Suprapubic skin (tissue), 4 donors: Measurements from ENCODE around the gene FAM118A.

Experiments
- CTCF ChIP-seq, 2 donors: fragments of 200-600 bp in 1 of 2; fragments of 450-650 bp in 1 of 2; sonication (generic) in 1 of 2; IDR thresholded peaks; one replicate each; pipeline ENCODE4 v1.5.1; 2016 to 2019; ENCODE audit warnings: antibody characterized with exemption in 2 of 2, mild to moderate bottlenecking in 1 of 2, moderate library complexity in 1 of 2
- EP300 ChIP-seq: sonication (generic); formaldehyde crosslinking; IDR thresholded peaks from one replicate; pipeline ENCODE4 v1.6.1; 2017; ENCODE audit warnings: antibody characterized with exemption
- POLR2A ChIP-seq, 2 donors: fragments of 450-650 bp; IDR thresholded peaks; one replicate each; pipeline ENCODE4 v1.6.1; 2017; ENCODE audit warnings: antibody characterized with exemption in 2 of 2, mild to moderate bottlenecking in 2 of 2, moderate library complexity in 2 of 2
- POLR2AphosphoS5 ChIP-seq, 3 donors: sonication (generic); formaldehyde crosslinking; IDR thresholded peaks; one replicate each; pipeline ENCODE4 v1.6.1; 2017; ENCODE audit warnings: antibody characterized with exemption in 3 of 3

DNA sequence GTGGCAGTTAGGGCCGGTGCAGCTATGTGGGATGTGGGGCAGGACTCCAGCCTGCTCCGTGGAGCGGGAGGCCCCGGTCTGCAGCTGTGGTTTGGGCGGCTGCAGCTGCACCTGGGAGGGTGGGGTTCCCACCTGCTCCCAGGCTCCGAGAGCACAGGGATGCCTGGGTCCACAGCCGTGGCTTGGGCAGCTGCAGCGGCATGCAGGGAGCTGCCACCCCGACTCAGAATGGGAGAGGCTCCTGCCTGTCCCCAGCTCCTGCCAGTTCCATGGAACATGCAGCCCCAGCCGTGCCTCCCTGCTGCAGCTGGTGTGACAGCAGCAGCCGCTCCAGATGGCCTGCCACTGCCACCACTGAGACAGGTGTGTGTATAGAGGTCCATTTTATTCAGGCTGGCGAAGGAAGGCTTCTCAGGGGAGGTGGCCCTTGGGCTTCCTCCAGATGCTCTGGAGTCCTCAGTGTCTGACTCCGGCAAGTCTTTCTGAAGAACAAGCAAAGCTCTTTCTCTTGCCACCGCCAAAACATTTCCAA lies 46.7 kb upstream of the FAM118A start:
- TF ChIP-seq CTCF (IDR thresholded peaks at IDR 0.05) (no peak), EP300 (no peak), POLR2A (IDR thresholded peaks at IDR 0.05) (no peak), POLR2AphosphoS5 (IDR thresholded peaks at IDR 0.05) (no peak)
